WTC11 (cell line): Measurements from ENCODE around the gene ACSS2. TPM values are rescaled to one million over a fixed set of nuclear protein-coding genes. Genes with fewer than 3 reads are reported as not detected.

Experiments used
- ATAC-seq: fragments of 200-7000 bp; cut with Tn5 transposase; 2 replicates; pipeline ENCODE4 v1.10.0; 2021; ENCODE audit warnings: mild to moderate bottlenecking, moderate library complexity
- CTCF ChIA-PET: fragments of 300-600 bp; sonication (Branson Sonifier 250); formaldehyde crosslinking; loops from one replicate; lab custom pipeline; 2021; ENCODE audit warnings: antibody characterized with exemption; lab: Charles Lee
- POLR2A ChIA-PET: fragments of 350-600 bp; sonication (Branson Sonifier 250); formaldehyde crosslinking; loops from one replicate; lab custom pipeline; 2021; ENCODE audit warnings: antibody characterized with exemption; lab: Charles Lee
- DNase-seq: peaks from one replicate; pipeline ENCODE4 v3.0.0; 2021; ENCODE audit warnings: low spot score
- H3K27ac Mint-ChIP-seq: 2 replicates; pipeline ENCODE4 v1.8.0; 2021; ENCODE audit warnings: mixed read lengths
- H3K27me3 Mint-ChIP-seq: 2 replicates; pipeline ENCODE4 v1.8.0; 2021; ENCODE audit warnings: low read depth, mild to moderate bottlenecking, moderate library complexity, mixed read lengths
- H3K36me3 Mint-ChIP-seq: 2 replicates; pipeline ENCODE4 v1.8.0; 2021; ENCODE audit warnings: mixed read lengths
- H3K4me1 Mint-ChIP-seq: 2 replicates; pipeline ENCODE4 v1.8.0; 2022; ENCODE audit warnings: mixed read lengths
- H3K4me3 Mint-ChIP-seq: 2 replicates; pipeline ENCODE4 v1.8.0; 2021; ENCODE audit warnings: mild to moderate bottlenecking, moderate library complexity, mixed read lengths
- H3K9me3 Mint-ChIP-seq: 2 replicates; pipeline ENCODE4 v1.8.0; 2021; ENCODE audit warnings: mixed read lengths
- ATF1 ChIP-seq: sonication (generic); formaldehyde crosslinking; IDR thresholded peaks from 2 replicates; pipeline ENCODE4 v1.8.1; 2023; ENCODE audit warnings: mild to moderate bottlenecking, moderate library complexity, missing genetic modification reagents
- ATF2 ChIP-seq: sonication (generic); formaldehyde crosslinking; IDR thresholded peaks from 2 replicates; pipeline ENCODE4 v1.8.1; 2022; ENCODE audit warnings: low read depth, missing genetic modification reagents, borderline replicate concordance
- CBFB ChIP-seq: sonication (generic); formaldehyde crosslinking; IDR thresholded peaks from 2 replicates; pipeline ENCODE4 v1.8.1; 2022; ENCODE audit warnings: mild to moderate bottlenecking, low read depth, missing genetic modification reagents
- EMX1 ChIP-seq: fragments of 250-450 bp; sonication (Bioruptor Pico); IDR thresholded peaks from 2 replicates; pipeline ENCODE4 v1.8.0; 2021; ENCODE audit warnings: mild to moderate bottlenecking
- ESRRA ChIP-seq: sonication (generic); formaldehyde crosslinking; IDR thresholded peaks from 2 replicates; pipeline ENCODE4 v1.8.1; 2022; ENCODE audit warnings: mild to moderate bottlenecking, missing genetic modification reagents, borderline replicate concordance
- FOXJ3 ChIP-seq: sonication (generic); formaldehyde crosslinking; IDR thresholded peaks from 2 replicates; pipeline ENCODE4 v1.9.0; 2021; ENCODE audit warnings: missing genetic modification reagents, mild to moderate bottlenecking, borderline replicate concordance
- GRHL2 ChIP-seq: fragments of 250-450 bp; sonication (Bioruptor Pico); IDR thresholded peaks from 2 replicates; pipeline ENCODE4 v1.8.0; 2022; ENCODE audit warnings: mild to moderate bottlenecking, moderate library complexity; ENCODE audit not compliant: insufficient replicate concordance, severe bottlenecking
- IRF1 ChIP-seq: sonication (generic); formaldehyde crosslinking; IDR thresholded peaks from 2 replicates; pipeline ENCODE4 v1.8.0; 2023; ENCODE audit warnings: missing genetic modification reagents
- JAZF1 ChIP-seq: fragments of 250-450 bp; sonication (Bioruptor Pico); IDR thresholded peaks from 2 replicates; pipeline ENCODE4 v1.9.0; 2021; ENCODE audit warnings: moderate library complexity, mild to moderate bottlenecking, inconsistent platforms
- MXD4 ChIP-seq: fragments of 250-450 bp; sonication (Bioruptor Pico); IDR thresholded peaks from 2 replicates; pipeline ENCODE4 v1.8.0; 2021; ENCODE audit warnings: mild to moderate bottlenecking, moderate library complexity, borderline replicate concordance
- NFYB ChIP-seq: sonication (generic); formaldehyde crosslinking; conservative IDR thresholded peaks from 2 replicates; pipeline ENCODE4 v1.8.0; 2022; ENCODE audit warnings: low read depth, missing genetic modification reagents
- SMAD3 ChIP-seq: sonication (generic); formaldehyde crosslinking; IDR thresholded peaks from 2 replicates; pipeline ENCODE4 v1.8.0; 2022; ENCODE audit warnings: missing genetic modification reagents, mild to moderate bottlenecking, borderline replicate concordance
- TEAD4 ChIP-seq: sonication (generic); formaldehyde crosslinking; IDR thresholded peaks from 2 replicates; pipeline ENCODE4 v1.8.0; 2022; ENCODE audit warnings: mild to moderate bottlenecking, missing genetic modification reagents
- ZBTB21 ChIP-seq: sonication (generic); formaldehyde crosslinking; IDR thresholded peaks from 2 replicates; pipeline ENCODE4 v1.8.1; 2023; ENCODE audit warnings: mild to moderate bottlenecking, missing genetic modification reagents, borderline replicate concordance
- ZNF232 ChIP-seq: sonication (generic); formaldehyde crosslinking; IDR thresholded peaks from 2 replicates; pipeline ENCODE4 v1.8.0; 2022; ENCODE audit warnings: mild to moderate bottlenecking, missing genetic modification reagents
- ZNF416 ChIP-seq: fragments of 250-450 bp; sonication (Bioruptor Pico); IDR thresholded peaks from 2 replicates; pipeline ENCODE4 v1.9.0; 2021; ENCODE audit warnings: mild to moderate bottlenecking, inconsistent platforms
- ZNF423 ChIP-seq: fragments of 250-450 bp; sonication (Bioruptor Pico); IDR thresholded peaks from 2 replicates; pipeline ENCODE4 v2.1.2; 2022; ENCODE audit warnings: mild to moderate bottlenecking, moderate library complexity
- total RNA-seq: library from RNA; stranded (reverse); gene quantifications from 3 replicates; pipeline ENCODE4 v1.2.3, GENCODE V29; 2021
- TF ChIP-seq, protein P1 (sequence below): fragments of 200-600 bp; IDR thresholded peaks from 2 replicates; pipeline ENCODE4 v1.8.0; 2022; ENCODE audit warnings: antibody characterized with exemption
- TF ChIP-seq, protein P2 (sequence below): sonication (generic); formaldehyde crosslinking; conservative IDR thresholded peaks from 2 replicates; pipeline ENCODE4 v1.8.1; 2022; ENCODE audit warnings: mild to moderate bottlenecking, missing genetic modification reagents
- TF ChIP-seq, protein P3 (sequence below): sonication (generic); formaldehyde crosslinking; IDR thresholded peaks from 2 replicates; pipeline ENCODE4 v1.8.1; 2022; ENCODE audit warnings: mild to moderate bottlenecking, moderate library complexity, missing genetic modification reagents
- TF ChIP-seq, protein P4 (sequence below): sonication (generic); formaldehyde crosslinking; IDR thresholded peaks from 2 replicates; pipeline ENCODE4 v1.8.1; 2023; ENCODE audit warnings: mild to moderate bottlenecking, missing genetic modification reagents, moderate library complexity
- TF ChIP-seq, protein P5 (sequence below): sonication (generic); formaldehyde crosslinking; IDR thresholded peaks from 2 replicates; pipeline ENCODE4 v1.8.0; 2022; ENCODE audit warnings: mild to moderate bottlenecking, missing genetic modification reagents
- TF ChIP-seq, protein P6 (sequence below): sonication (generic); formaldehyde crosslinking; conservative IDR thresholded peaks from 2 replicates; pipeline ENCODE4 v1.8.1; 2023; ENCODE audit warnings: mild to moderate bottlenecking, low read depth, missing genetic modification reagents, moderate library complexity
- TF ChIP-seq, protein P7 (sequence below): sonication (generic); formaldehyde crosslinking; IDR thresholded peaks from 2 replicates; pipeline ENCODE4 v1.8.1; 2023; ENCODE audit warnings: mild to moderate bottlenecking, moderate library complexity, missing genetic modification reagents

The ACSS2 gene
- total RNA-seq, 1 experiment from 2014 or later, result 28.9 TPM

- TF ChIP-seq, protein P1, sequence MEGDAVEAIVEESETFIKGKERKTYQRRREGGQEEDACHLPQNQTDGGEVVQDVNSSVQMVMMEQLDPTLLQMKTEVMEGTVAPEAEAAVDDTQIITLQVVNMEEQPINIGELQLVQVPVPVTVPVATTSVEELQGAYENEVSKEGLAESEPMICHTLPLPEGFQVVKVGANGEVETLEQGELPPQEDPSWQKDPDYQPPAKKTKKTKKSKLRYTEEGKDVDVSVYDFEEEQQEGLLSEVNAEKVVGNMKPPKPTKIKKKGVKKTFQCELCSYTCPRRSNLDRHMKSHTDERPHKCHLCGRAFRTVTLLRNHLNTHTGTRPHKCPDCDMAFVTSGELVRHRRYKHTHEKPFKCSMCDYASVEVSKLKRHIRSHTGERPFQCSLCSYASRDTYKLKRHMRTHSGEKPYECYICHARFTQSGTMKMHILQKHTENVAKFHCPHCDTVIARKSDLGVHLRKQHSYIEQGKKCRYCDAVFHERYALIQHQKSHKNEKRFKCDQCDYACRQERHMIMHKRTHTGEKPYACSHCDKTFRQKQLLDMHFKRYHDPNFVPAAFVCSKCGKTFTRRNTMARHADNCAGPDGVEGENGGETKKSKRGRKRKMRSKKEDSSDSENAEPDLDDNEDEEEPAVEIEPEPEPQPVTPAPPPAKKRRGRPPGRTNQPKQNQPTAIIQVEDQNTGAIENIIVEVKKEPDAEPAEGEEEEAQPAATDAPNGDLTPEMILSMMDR, result no peak
- TF ChIP-seq FOXJ3 (CRISPR knock-in tag) (no peak), CBFB (no peak), MXD4 (no peak), ZNF232 (CRISPR knock-in tag) (no peak), ATF1 (CRISPR knock-in tag) (no peak), ZBTB21 (no peak), JAZF1 (CRISPR knock-in tag) (no peak), ESRRA (CRISPR knock-in tag) (no peak), ZNF416 (CRISPR knock-in tag) (no peak), SMAD3 (CRISPR knock-in tag) (no peak), ATF2 (CRISPR knock-in tag) (no peak), TEAD4 (CRISPR knock-in tag) (no peak), IRF1 (CRISPR knock-in tag) (no peak), ZNF423 (CRISPR knock-in tag) (no peak), GRHL2 (CRISPR knock-in tag) (no peak)
- TF ChIP-seq, protein P2, sequence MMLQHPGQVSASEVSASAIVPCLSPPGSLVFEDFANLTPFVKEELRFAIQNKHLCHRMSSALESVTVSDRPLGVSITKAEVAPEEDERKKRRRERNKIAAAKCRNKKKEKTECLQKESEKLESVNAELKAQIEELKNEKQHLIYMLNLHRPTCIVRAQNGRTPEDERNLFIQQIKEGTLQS (CRISPR knock-in tag), result no peak
- TF ChIP-seq, protein P3, sequence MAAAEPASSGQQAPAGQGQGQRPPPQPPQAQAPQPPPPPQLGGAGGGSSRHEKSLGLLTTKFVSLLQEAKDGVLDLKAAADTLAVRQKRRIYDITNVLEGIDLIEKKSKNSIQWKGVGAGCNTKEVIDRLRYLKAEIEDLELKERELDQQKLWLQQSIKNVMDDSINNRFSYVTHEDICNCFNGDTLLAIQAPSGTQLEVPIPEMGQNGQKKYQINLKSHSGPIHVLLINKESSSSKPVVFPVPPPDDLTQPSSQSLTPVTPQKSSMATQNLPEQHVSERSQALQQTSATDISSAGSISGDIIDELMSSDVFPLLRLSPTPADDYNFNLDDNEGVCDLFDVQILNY (CRISPR knock-in tag), result no peak
- TF ChIP-seq, protein P4, sequence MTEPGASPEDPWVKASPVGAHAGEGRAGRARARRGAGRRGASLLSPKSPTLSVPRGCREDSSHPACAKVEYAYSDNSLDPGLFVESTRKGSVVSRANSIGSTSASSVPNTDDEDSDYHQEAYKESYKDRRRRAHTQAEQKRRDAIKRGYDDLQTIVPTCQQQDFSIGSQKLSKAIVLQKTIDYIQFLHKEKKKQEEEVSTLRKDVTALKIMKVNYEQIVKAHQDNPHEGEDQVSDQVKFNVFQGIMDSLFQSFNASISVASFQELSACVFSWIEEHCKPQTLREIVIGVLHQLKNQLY (CRISPR knock-in tag), result no peak
- TF ChIP-seq, protein P5, sequence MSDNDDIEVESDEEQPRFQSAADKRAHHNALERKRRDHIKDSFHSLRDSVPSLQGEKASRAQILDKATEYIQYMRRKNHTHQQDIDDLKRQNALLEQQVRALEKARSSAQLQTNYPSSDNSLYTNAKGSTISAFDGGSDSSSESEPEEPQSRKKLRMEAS (CRISPR knock-in tag), result no peak
- DNase-seq (no peak), ATAC-seq (no peak)
- Mint-ChIP-seq H3K27ac (no peak overlapping the region), H3K4me1 (0 out of 2 replicates have a peak, but pooled peaks cover 2% of the 10 kb centered on the region), H3K36me3 (peaks cover 26% of the 10 kb centered on the region), H3K9me3 (no peaks in the 10 kb centered on the region), H3K4me3 (no peak overlapping the region), H3K27me3 (no peaks in the 10 kb centered on the region)
- ChIA-PET CTCF (no interaction called here), POLR2A (no interaction called here)
Measured at GRCh38 chr20:34946661-34947060, 70.2 kb downstream of the ACSS2 start.

DNA sequence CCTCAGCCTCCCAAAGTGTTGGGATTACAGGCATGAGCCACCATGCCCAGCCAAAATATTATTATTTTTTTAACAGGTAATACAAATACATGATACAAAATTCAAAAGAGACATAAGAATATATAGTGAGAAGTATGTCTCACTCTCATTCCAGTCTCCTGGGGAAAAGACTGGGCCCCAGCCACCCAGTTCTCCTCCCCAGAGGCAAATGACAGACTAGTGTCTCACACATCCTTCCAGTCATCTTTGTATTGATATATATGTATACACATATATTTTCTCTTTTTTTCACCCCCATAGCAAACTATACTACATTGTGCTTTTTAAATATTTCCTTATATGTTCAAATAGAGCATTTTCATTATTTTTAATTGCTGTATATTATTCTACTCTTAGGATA, 70.9 kb downstream of the ACSS2 start:
- Mint-ChIP-seq H3K27me3 (no peaks in the 10 kb centered on the region), H3K4me1 (peaks cover 6% of the 10 kb centered on the region), H3K4me3 (no peak overlapping the region), H3K9me3 (no peaks in the 10 kb centered on the region), H3K27ac (no peak overlapping the region), H3K36me3 (peaks cover 23% of the 10 kb centered on the region)
- no peak for ATAC-seq
- DNase-seq, result no peak
- POLR2A ChIA-PET, result no interaction called here
- CTCF ChIA-PET, result no interaction called here
- TF ChIP-seq, protein P6, sequence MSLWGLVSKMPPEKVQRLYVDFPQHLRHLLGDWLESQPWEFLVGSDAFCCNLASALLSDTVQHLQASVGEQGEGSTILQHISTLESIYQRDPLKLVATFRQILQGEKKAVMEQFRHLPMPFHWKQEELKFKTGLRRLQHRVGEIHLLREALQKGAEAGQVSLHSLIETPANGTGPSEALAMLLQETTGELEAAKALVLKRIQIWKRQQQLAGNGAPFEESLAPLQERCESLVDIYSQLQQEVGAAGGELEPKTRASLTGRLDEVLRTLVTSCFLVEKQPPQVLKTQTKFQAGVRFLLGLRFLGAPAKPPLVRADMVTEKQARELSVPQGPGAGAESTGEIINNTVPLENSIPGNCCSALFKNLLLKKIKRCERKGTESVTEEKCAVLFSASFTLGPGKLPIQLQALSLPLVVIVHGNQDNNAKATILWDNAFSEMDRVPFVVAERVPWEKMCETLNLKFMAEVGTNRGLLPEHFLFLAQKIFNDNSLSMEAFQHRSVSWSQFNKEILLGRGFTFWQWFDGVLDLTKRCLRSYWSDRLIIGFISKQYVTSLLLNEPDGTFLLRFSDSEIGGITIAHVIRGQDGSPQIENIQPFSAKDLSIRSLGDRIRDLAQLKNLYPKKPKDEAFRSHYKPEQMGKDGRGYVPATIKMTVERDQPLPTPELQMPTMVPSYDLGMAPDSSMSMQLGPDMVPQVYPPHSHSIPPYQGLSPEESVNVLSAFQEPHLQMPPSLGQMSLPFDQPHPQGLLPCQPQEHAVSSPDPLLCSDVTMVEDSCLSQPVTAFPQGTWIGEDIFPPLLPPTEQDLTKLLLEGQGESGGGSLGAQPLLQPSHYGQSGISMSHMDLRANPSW (CRISPR knock-in tag), result no peak
- TF ChIP-seq, protein P3 (CRISPR knock-in tag), result no peak
- TF ChIP-seq ATF1 (CRISPR knock-in tag), result no peak
- no peak for TF ChIP-seq NFYB
- TF ChIP-seq FOXJ3 (CRISPR knock-in tag), result no peak
- no peak for TF ChIP-seq EMX1 (CRISPR knock-in tag)
- TF ChIP-seq, protein P7, sequence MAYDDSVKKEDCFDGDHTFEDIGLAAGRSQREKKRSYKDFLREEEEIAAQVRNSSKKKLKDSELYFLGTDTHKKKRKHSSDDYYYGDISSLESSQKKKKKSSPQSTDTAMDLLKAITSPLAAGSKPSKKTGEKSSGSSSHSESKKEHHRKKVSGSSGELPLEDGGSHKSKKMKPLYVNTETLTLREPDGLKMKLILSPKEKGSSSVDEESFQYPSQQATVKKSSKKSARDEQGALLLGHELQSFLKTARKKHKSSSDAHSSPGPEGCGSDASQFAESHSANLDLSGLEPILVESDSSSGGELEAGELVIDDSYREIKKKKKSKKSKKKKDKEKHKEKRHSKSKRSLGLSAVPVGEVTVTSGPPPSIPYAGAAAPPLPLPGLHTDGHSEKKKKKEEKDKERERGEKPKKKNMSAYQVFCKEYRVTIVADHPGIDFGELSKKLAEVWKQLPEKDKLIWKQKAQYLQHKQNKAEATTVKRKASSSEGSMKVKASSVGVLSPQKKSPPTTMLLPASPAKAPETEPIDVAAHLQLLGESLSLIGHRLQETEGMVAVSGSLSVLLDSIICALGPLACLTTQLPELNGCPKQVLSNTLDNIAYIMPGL (CRISPR knock-in tag), result no peak
